H1 (cell line): ENCODE measurements around the gene CLDN24. TPM values are rescaled to one million over a fixed set of nuclear protein-coding genes. Genes with fewer than 3 reads are reported as not detected.

Experiments
- CTCF ChIA-PET: fragments of 300-600 bp; sonication (Branson Sonifier 250); formaldehyde crosslinking; loops from one replicate; lab custom pipeline; 2021; ENCODE audit not compliant: partially characterized antibody; lab: Charles Lee
- POLR2A ChIA-PET: fragments of 300-600 bp; sonication (Branson Sonifier 250); formaldehyde crosslinking; loops from one replicate; lab custom pipeline; 2021; ENCODE audit warnings: inconsistent platforms; ENCODE audit not compliant: partially characterized antibody; lab: Charles Lee
- DNase-seq, 2 experiments: peaks; one replicate each; pipeline versions ENCODE4 v3.0.0 to v3.0.0-alpha.2; 2010 to 2022; ENCODE audit warnings: low spot score in 2 of 2, low read depth in 1 of 2, mixed read lengths in 1 of 2
- FAIRE-seq: peaks from 2 replicates; lab custom pipeline; 2011; peaks lifted over from hg19 to GRCh38; lab: Jason Lieb, UNC
- H2AFZ ChIP-seq: 2 replicates; pipeline ENCODE4 v1.8.1; 2012; ENCODE audit warnings: low read length, inconsistent platforms
- H2AK5ac ChIP-seq: 2 replicates; pipeline ENCODE4 v1.6.1; 2013; ENCODE audit warnings: low read depth, low read length
- H2BK120ac ChIP-seq: replicated peaks from 2 replicates; pipeline ENCODE3; 2013; ENCODE audit warnings: low read depth, low read length, inconsistent platforms
- H2BK12ac ChIP-seq: 2 replicates; pipeline ENCODE4 v1.6.1; 2013; ENCODE audit warnings: low read depth, low read length
- H2BK15ac ChIP-seq: 2 replicates; pipeline ENCODE4 v1.6.1; 2013; ENCODE audit warnings: low read length
- H2BK20ac ChIP-seq: 2 replicates; pipeline ENCODE4 v1.6.1; 2013; ENCODE audit warnings: low read length
- H2BK5ac ChIP-seq: 2 replicates; pipeline ENCODE4 v1.6.1; 2013; ENCODE audit warnings: low read depth, low read length
- H3K14ac ChIP-seq: 2 replicates; pipeline ENCODE4 v1.6.1; 2013; ENCODE audit warnings: inconsistent platforms; ENCODE audit not compliant: insufficient read length
- H3K18ac ChIP-seq: 2 replicates; pipeline ENCODE4 v1.6.1; 2013; ENCODE audit warnings: low read length; ENCODE audit errors: extremely low read depth
- H3K23ac ChIP-seq: 2 replicates; pipeline ENCODE4 v1.6.1; 2013; ENCODE audit warnings: inconsistent platforms; ENCODE audit not compliant: insufficient read length
- H3K23me2 ChIP-seq: 2 replicates; pipeline ENCODE4 v1.6.1; 2013; ENCODE audit warnings: low read depth, low read length
- H3K27ac ChIP-seq: 2 replicates; pipeline ENCODE4 v1.6.1; 2011; ENCODE audit warnings: low read depth, low read length, inconsistent platforms
- H3K27me3 ChIP-seq, 4 experiments: replicated peaks in 1 of 4; 1 replicate in 1 of 4; 2 replicates in 3 of 4; pipeline versions ENCODE4 v1.6.1 to v1.8.1; 2011 to 2013; ENCODE audit warnings: low read length in 3 of 4, mild to moderate bottlenecking in 3 of 4, inconsistent platforms in 2 of 4, mixed read lengths in 2 of 4, moderate library complexity in 1 of 4; ENCODE audit not compliant: control insufficient read depth in 3 of 4, insufficient read depth in 3 of 4; ENCODE audit errors: extremely low read depth in 1 of 4
- H3K36me3 ChIP-seq, 4 experiments: 2 replicates each; pipeline versions ENCODE4 v1.6.1 to v1.8.1; 2011 to 2013; ENCODE audit warnings: mild to moderate bottlenecking in 4 of 4, low read length in 3 of 4, moderate library complexity in 2 of 4, control low read depth in 1 of 4, inconsistent platforms in 1 of 4; ENCODE audit not compliant: insufficient read depth in 4 of 4, control insufficient read depth in 2 of 4
- H3K4ac ChIP-seq: replicated peaks from 2 replicates; pipeline ENCODE3; 2013; ENCODE audit warnings: low read length, low read depth, mixed read lengths, inconsistent platforms; ENCODE audit not compliant: insufficient read length
- H3K4me1 ChIP-seq, 4 experiments: replicated peaks in 1 of 4; 1 replicate in 1 of 4; 2 replicates in 3 of 4; pipeline versions ENCODE4 v1.6.1 to v1.8.1; 2011 to 2013; ENCODE audit warnings: low read length in 3 of 4, inconsistent platforms in 2 of 4, mixed read lengths in 1 of 4; ENCODE audit not compliant: insufficient read depth in 4 of 4, control insufficient read depth in 3 of 4
- H3K4me2 ChIP-seq, 2 experiments: 2 replicates each; pipeline versions ENCODE4 v1.6.1 to v1.8.1; 2011 to 2013; ENCODE audit warnings: low read depth in 2 of 2, low read length in 2 of 2, control low read depth in 1 of 2, inconsistent platforms in 1 of 2, mild to moderate bottlenecking in 1 of 2; ENCODE audit not compliant: insufficient read depth in 1 of 2
- H3K4me3 ChIP-seq, 4 experiments: fragments of 200-600, 300-600 bp in 1 of 4; sonication (generic), shearing (Covaris generic), sonication (Bioruptor Twin) in 1 of 4; 2 replicates each; pipeline versions ENCODE4 v1.5.1 to v1.8.1; 2011 to 2016; ENCODE audit warnings: low read length in 4 of 4, low read depth in 3 of 4, control low read depth in 2 of 4, inconsistent platforms in 2 of 4, mild to moderate bottlenecking in 2 of 4, mixed read lengths in 1 of 4, moderate library complexity in 1 of 4; ENCODE audit not compliant: insufficient read depth in 2 of 4; ENCODE audit errors: extremely low read depth in 1 of 4
- H3K56ac ChIP-seq: replicated peaks from 2 replicates; pipeline ENCODE3; 2013; ENCODE audit warnings: low read depth, mild to moderate bottlenecking, mixed read lengths, low read length, inconsistent platforms; ENCODE audit not compliant: insufficient read length
- H3K79me1 ChIP-seq: 2 replicates; pipeline ENCODE4 v1.6.1; 2013; ENCODE audit warnings: low read depth, low read length, control low read depth
- H3K79me2 ChIP-seq, 2 experiments: 2 replicates each; pipeline versions ENCODE4 v1.6.1 to v1.8.1; 2012 to 2013; ENCODE audit warnings: low read length in 2 of 2, mild to moderate bottlenecking in 2 of 2, inconsistent platforms in 1 of 2; ENCODE audit not compliant: insufficient read depth in 2 of 2, control insufficient read depth in 1 of 2
- H3K9ac ChIP-seq, 4 experiments: replicated peaks in 1 of 4; 1 replicate in 1 of 4; 2 replicates in 3 of 4; pipeline versions ENCODE4 v1.6.1 to v1.8.1; 2011 to 2013; ENCODE audit warnings: low read depth in 3 of 4, low read length in 3 of 4, control low read depth in 2 of 4, mild to moderate bottlenecking in 2 of 4, moderate library complexity in 2 of 4, inconsistent platforms in 1 of 4; ENCODE audit errors: extremely low read depth in 1 of 4
- H3K9me3 ChIP-seq, 2 experiments: 2 replicates each; pipeline versions ENCODE4 v1.6.1 to v1.8.1; 2012 to 2013; ENCODE audit warnings: mild to moderate bottlenecking in 2 of 2, moderate library complexity in 2 of 2, control low read depth in 1 of 2, inconsistent platforms in 1 of 2, low read depth in 1 of 2, low read length in 1 of 2, mixed read lengths in 1 of 2; ENCODE audit not compliant: insufficient read depth in 2 of 2
- H4K20me1 ChIP-seq, 2 experiments: replicated peaks in 1 of 2; 2 replicates each; pipeline versions ENCODE3 to v1.8.1; 2011 to 2013; ENCODE audit warnings: inconsistent platforms in 2 of 2, low read length in 2 of 2, mild to moderate bottlenecking in 1 of 2; ENCODE audit not compliant: insufficient read depth in 2 of 2, control insufficient read depth in 1 of 2
- H4K5ac ChIP-seq: 2 replicates; pipeline ENCODE4 v1.6.1; 2013; ENCODE audit warnings: low read length, low read depth, mixed read lengths, inconsistent platforms; ENCODE audit not compliant: insufficient read length
- H4K8ac ChIP-seq: 2 replicates; pipeline ENCODE4 v1.8.0; 2013; ENCODE audit warnings: mild to moderate bottlenecking, moderate library complexity, low read length, inconsistent platforms; ENCODE audit not compliant: insufficient read depth; ENCODE audit errors: extremely low read depth
- H4K91ac ChIP-seq: replicated peaks from 2 replicates; pipeline ENCODE3; 2013; ENCODE audit warnings: low read length, mixed read lengths, inconsistent platforms; ENCODE audit not compliant: insufficient read length
- BCL11A ChIP-seq, 2 experiments: IDR thresholded peaks; one replicate each; pipeline ENCODE4 v1.6.1; 2011; ENCODE audit warnings: low read depth in 2 of 2, low read length in 2 of 2, mild to moderate bottlenecking in 2 of 2
- CEBPB ChIP-seq: IDR thresholded peaks from 2 replicates; pipeline ENCODE4 v1.6.1; 2012; ENCODE audit warnings: low read depth, low read length
- NANOG ChIP-seq: IDR thresholded peaks from 2 replicates; pipeline ENCODE4 v1.6.1; 2011; ENCODE audit warnings: low read length, low read depth, mild to moderate bottlenecking, inconsistent platforms; ENCODE audit not compliant: insufficient read depth, poor library complexity, severe bottlenecking
- SAP30 ChIP-seq: fragments of 300-600 bp; sonication (generic); IDR thresholded peaks from 2 replicates; pipeline ENCODE4 v1.7.1; 2012; ENCODE audit warnings: low read length, moderate library complexity, mild to moderate bottlenecking, inconsistent platforms; ENCODE audit not compliant: insufficient read depth, insufficient replicate concordance
- YY1 ChIP-seq: IDR thresholded peaks from 2 replicates; pipeline ENCODE4 v1.6.1; 2011; ENCODE audit warnings: low read depth, mild to moderate bottlenecking, low read length
- WGBS, 2 experiments: shearing (Covaris generic) in 1 of 2; methylation state at CpG; one replicate each; pipeline versions ENCODE4 v1.1.6 to v1.1.7; 2013 to 2015; ENCODE audit warnings: low lambda C conversion rate in 2 of 2, mixed read lengths in 2 of 2, inconsistent platforms in 1 of 2, low coverage in 1 of 2, missing lambda C conversion rate in 1 of 2; ENCODE audit not compliant: insufficient replicate concordance in 2 of 2, insufficient coverage in 1 of 2, insufficient read length in 1 of 2; ENCODE audit errors: extremely low coverage in 1 of 2, missing lambda C conversion rate in 1 of 2; 5-methylcytosine and 5-hydroxymethylcytosine counted together
- polyA plus RNA-seq, 7 experiments: library from polyadenylated mRNA; depleted of rRNA in 3 of 7; stranded (reverse) in 5 of 7; unstranded in 2 of 7; fragments of >200 nt in 5 of 7; fragments of 200-250 nt in 2 of 7; gene quantifications; 1 replicate in 5 of 7; 2 replicates in 1 of 7; 4 replicates in 1 of 7; pipeline versions ENCODE4 v1.2.1 to v1.2.3, GENCODE V29; 2011 to 2013; ENCODE audit warnings: missing spikeins in 2 of 7, mixed read lengths in 2 of 7
- total RNA-seq: library from RNA; stranded (reverse); fragmentation: NEBNext Ultra II Directional; extraction: Animal tissue kit (Norgen Biotek cat#: 25700); gene quantifications from 2 replicates; pipeline ENCODE4 v1.2.1, GENCODE V29; 2021

The CLDN24 gene
- total and polyA plus RNA-seq, 2 of the 8 experiments (the other 6 are each of a cell fraction or from before 2014, with no cell fraction given), result not detected

GRCh38 chr4:183328832-183329231 lies 6.6 kb upstream of the CLDN24 start:
- H2BK120ac ChIP-seq, result no peak overlapping the region
- peaks cover 5 to 6% of the 10 kb centered on the region in 2 experiments; a peak in 1 of 4 replicates for H3K9me3 ChIP-seq
- no peak overlapping the region for H3K9ac ChIP-seq
- H3K27me3 ChIP-seq, result peaks cover 0 to 2% (median 0%) of the 10 kb centered on the region in 4 experiments; a peak in 1 of 7 replicates
- H3K4me3 ChIP-seq, result no peak overlapping the region
- POLR2A ChIA-PET, result no interaction called here
- no peak for FAIRE-seq
- no peak overlapping the region for H3K4ac ChIP-seq
- CTCF ChIA-PET, result no interaction called here
- H3K36me3 ChIP-seq, result no peaks in the 10 kb centered on the region
- no peak overlapping the region for H4K5ac ChIP-seq
- DNase-seq, result no peak
- no peak overlapping the region for H4K91ac ChIP-seq
- H4K20me1 ChIP-seq, result no peaks in the 10 kb centered on the region
- H3K4me2 ChIP-seq, result no peak overlapping the region
- no peak overlapping the region for H3K27ac ChIP-seq
- H2BK20ac ChIP-seq, result no peak overlapping the region
- H3K79me2 ChIP-seq, result no peaks in the 10 kb centered on the region
- H3K14ac ChIP-seq, result no peak overlapping the region
- H3K4me1 ChIP-seq, result no peaks in the 10 kb centered on the region
- no peak overlapping the region for H3K18ac ChIP-seq
- no peak overlapping the region for H2BK12ac ChIP-seq
- no peak overlapping the region for H4K8ac ChIP-seq
- no peak overlapping the region for H3K23ac ChIP-seq
- H3K56ac ChIP-seq, result no peak overlapping the region
- no peak overlapping the region for H2BK5ac ChIP-seq
- no peak overlapping the region for H2AK5ac ChIP-seq
- peaks cover 2% of the 10 kb centered on the region; the same call in 1 of the 2 replicates for H3K23me2 ChIP-seq
- WGBS, 2 experiments, result 91% methylated on average over 7 of the region's 7 CpGs; no CpG with 5 or more reads in 1 of the 2 experiments
- H2BK15ac ChIP-seq, result no peak overlapping the region
- no peaks in the 10 kb centered on the region for H3K79me1 ChIP-seq
- no peak overlapping the region for H2AFZ ChIP-seq
- TF ChIP-seq CEBPB (no peak), SAP30 (no peak), NANOG (no peak), BCL11A (IDR thresholded peaks at IDR 0.05; ENCODE audit: low read depth in 2 of 2, low read length in 2 of 2) (no peak), YY1 (no peak)
